ENCODE results near the gene RFX5. TPM values are rescaled to one million over a fixed set of nuclear protein-coding genes. Genes with fewer than 3 reads are reported as not detected.

RFX5 gene
- total and polyA plus RNA-seq, 9 of the 15 experiments (the other 6 are each of a cell fraction or from before 2014, with no cell fraction given) = 3.8 to 48.2 (median 32.2) TPM

GRCh38 chr1:151311011-151311410, 36.0 kb downstream of the RFX5 start:
- WGBS (ENCODE audit: insufficient coverage, low coverage, missing lambda C conversion rate) = 9% methylated on average over 4 of the region's 4 CpGs
- FAIRE-seq (no peak), ATAC-seq (peak; percentile 20), DNase-seq (ENCODE audit: extremely low read depth in 1 of 4, low spot score in 3 of 4) (peak in 1 of 4 experiments; percentile 36)
- Histone ChIP-seq H3K9ac (ENCODE audit: insufficient read depth in 1 of 2, low read depth in 2 of 2, low read length in 2 of 2) (peak overlapping the region in 1 of 2 experiments; percentile 81; a peak in 2 of 4 replicates), H3K27me3 (ENCODE audit: control insufficient read depth in 2 of 2, insufficient read depth in 2 of 2, low read length in 2 of 2) (no peaks in the 10 kb centered on the region), H3K79me2 (ENCODE audit: control insufficient read depth, insufficient read depth, low read length) (peaks cover 25% of the 10 kb centered on the region), H3K9me1 (ENCODE audit: control insufficient read depth, insufficient read depth, low read length) (peaks cover 3% of the 10 kb centered on the region), H4K20me1 (replicated peaks; ENCODE audit: control insufficient read depth, insufficient read depth, low read length) (peaks cover 7% of the 10 kb centered on the region; the same call in 1 of the 2 replicates), H3K27ac (ENCODE audit: extremely low read depth, low read depth, low read length) (peak overlapping the region; percentile 97), H3K4me2 (ENCODE audit: insufficient read depth, low read length) (peak overlapping the region; percentile 61), H2AFZ (ENCODE audit: low read depth, low read length) (no peak overlapping the region), H3K9me3 (replicated peaks; ENCODE audit: control insufficient read depth, insufficient read depth, low read depth, low read length) (no peaks in the 10 kb centered on the region), H3K4me1 (replicated peaks in 1 of 2; ENCODE audit: control insufficient read depth in 2 of 2, insufficient read depth in 2 of 2, low read length in 2 of 2) (peaks cover 12 to 45% of the 10 kb centered on the region in 2 experiments; a peak in 4 of 5 replicates), H3K4me3 (no peak overlapping the region), H3K36me3 (ENCODE audit: control insufficient read depth, insufficient read depth, low read length) (peaks cover 95% of the 10 kb centered on the region)
- no TSS peak for BruUV-seq (replicated peaks)
- ChIA-PET POLR2A (interaction anchor here (0.7 to 13.7 kb wide), 17 partner anchors 10 to 357 kb away, joined by 3 to 156 read pairs (median 4); partner anchors contain the start of genes PI4KB, PSMB4, SELENBP1 and ZNF687), CTCF (ENCODE audit: low intra/inter-chr PET ratio) (no interaction called here)
- in situ Hi-C loops (cut with MboI) = no loop called here
- intact Hi-C loops (cut with micrococcal nuclease) = loop anchor here (1.0 kb wide), 1 partner anchor 16 kb away; the partner anchor contains the start of gene PI4KB
- no peak for TF ChIP-seq EP400 (IDR thresholded peaks at IDR 0.05)
- TF ChIP-seq ZNF445 (CRISPR knock-in tag; IDR thresholded peaks at IDR 0.05; ENCODE audit: low read depth) = no peak
- TF ChIP-seq, protein P1, sequence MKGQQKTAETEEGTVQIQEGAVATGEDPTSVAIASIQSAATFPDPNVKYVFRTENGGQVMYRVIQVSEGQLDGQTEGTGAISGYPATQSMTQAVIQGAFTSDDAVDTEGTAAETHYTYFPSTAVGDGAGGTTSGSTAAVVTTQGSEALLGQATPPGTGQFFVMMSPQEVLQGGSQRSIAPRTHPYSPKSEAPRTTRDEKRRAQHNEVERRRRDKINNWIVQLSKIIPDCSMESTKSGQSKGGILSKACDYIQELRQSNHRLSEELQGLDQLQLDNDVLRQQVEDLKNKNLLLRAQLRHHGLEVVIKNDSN (CRISPR knock-in tag; IDR thresholded peaks at IDR 0.05) = peak; percentile 44; the same call in 1 of the 2 replicates
- TF ChIP-seq WHSC1 (IDR thresholded peaks at IDR 0.05; ENCODE audit: low read length) = no peak
- TF ChIP-seq, protein P2, sequence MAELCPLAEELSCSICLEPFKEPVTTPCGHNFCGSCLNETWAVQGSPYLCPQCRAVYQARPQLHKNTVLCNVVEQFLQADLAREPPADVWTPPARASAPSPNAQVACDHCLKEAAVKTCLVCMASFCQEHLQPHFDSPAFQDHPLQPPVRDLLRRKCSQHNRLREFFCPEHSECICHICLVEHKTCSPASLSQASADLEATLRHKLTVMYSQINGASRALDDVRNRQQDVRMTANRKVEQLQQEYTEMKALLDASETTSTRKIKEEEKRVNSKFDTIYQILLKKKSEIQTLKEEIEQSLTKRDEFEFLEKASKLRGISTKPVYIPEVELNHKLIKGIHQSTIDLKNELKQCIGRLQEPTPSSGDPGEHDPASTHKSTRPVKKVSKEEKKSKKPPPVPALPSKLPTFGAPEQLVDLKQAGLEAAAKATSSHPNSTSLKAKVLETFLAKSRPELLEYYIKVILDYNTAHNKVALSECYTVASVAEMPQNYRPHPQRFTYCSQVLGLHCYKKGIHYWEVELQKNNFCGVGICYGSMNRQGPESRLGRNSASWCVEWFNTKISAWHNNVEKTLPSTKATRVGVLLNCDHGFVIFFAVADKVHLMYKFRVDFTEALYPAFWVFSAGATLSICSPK (IDR thresholded peaks at IDR 0.05; ENCODE audit: borderline replicate concordance) = no peak
- no peak for TF ChIP-seq CEBPZ (IDR thresholded peaks at IDR 0.05; ENCODE audit: borderline replicate concordance, low read depth, low read length)
- TF ChIP-seq, protein P3, sequence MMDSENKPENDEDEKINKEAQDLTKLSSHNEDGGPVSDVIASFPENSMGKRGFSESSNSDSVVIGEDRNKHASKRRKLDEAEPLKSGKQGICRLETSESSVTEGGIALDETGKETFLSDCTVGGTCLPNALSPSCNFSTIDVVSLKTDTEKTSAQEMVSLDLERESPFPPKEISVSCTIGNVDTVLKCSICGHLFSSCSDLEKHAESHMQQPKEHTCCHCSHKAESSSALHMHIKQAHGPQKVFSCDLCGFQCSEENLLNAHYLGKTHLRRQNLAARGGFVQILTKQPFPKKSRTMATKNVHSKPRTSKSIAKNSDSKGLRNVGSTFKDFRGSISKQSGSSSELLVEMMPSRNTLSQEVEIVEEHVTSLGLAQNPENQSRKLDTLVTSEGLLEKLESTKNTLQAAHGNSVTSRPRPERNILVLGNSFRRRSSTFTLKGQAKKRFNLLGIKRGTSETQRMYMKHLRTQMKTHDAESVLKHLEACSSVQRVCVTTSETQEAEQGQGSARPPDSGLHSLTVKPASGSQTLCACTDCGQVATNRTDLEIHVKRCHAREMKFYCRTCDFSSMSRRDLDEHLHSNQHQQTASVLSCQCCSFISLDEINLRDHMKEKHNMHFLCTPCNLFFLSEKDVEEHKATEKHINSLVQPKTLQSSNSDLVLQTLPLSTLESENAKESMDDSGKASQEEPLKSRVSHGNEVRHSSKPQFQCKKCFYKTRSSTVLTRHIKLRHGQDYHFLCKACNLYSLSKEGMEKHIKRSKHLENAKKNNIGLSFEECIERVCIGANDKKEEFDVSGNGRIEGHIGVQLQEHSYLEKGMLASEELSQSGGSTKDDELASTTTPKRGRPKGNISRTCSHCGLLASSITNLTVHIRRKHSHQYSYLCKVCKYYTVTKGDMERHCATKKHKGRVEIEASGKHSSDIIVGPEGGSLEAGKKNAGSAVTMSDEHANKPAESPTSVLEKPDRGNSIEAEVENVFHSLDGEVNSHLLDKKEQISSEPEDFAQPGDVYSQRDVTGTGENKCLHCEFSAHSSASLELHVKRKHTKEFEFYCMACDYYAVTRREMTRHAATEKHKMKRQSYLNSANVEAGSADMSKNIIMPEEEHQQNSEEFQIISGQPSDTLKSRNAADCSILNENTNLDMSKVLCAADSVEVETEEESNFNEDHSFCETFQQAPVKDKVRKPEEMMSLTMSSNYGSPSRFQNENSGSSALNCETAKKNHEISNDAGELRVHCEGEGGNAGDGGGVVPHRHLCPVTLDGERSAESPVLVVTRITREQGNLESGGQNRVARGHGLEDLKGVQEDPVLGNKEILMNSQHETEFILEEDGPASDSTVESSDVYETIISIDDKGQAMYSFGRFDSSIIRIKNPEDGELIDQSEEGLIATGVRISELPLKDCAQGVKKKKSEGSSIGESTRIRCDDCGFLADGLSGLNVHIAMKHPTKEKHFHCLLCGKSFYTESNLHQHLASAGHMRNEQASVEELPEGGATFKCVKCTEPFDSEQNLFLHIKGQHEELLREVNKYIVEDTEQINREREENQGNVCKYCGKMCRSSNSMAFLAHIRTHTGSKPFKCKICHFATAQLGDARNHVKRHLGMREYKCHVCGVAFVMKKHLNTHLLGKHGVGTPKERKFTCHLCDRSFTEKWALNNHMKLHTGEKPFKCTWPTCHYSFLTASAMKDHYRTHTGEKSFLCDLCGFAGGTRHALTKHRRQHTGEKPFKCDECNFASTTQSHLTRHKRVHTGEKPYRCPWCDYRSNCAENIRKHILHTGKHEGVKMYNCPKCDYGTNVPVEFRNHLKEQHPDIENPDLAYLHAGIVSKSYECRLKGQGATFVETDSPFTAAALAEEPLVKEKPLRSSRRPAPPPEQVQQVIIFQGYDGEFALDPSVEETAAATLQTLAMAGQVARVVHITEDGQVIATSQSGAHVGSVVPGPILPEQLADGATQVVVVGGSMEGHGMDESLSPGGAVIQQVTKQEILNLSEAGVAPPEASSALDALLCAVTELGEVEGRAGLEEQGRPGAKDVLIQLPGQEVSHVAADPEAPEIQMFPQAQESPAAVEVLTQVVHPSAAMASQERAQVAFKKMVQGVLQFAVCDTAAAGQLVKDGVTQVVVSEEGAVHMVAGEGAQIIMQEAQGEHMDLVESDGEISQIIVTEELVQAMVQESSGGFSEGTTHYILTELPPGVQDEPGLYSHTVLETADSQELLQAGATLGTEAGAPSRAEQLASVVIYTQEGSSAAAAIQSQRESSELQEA (IDR thresholded peaks at IDR 0.05; ENCODE audit: low read depth) = no peak

All from K562 (cell line).